Erythroblast (primary cell): Measurements from ENCODE around the gene ARHGAP45.

Experiments used
- GATA1 ChIP-seq: IDR thresholded peaks from 2 replicates; pipeline ENCODE4 v1.6.1; 2011; ENCODE audit warnings: low read depth, mild to moderate bottlenecking, control low read depth, low read length, moderate library complexity
- POLR2A ChIP-seq: IDR thresholded peaks from 2 replicates; pipeline ENCODE4 v1.6.1; 2011; ENCODE audit warnings: mild to moderate bottlenecking, low read length

DNA sequence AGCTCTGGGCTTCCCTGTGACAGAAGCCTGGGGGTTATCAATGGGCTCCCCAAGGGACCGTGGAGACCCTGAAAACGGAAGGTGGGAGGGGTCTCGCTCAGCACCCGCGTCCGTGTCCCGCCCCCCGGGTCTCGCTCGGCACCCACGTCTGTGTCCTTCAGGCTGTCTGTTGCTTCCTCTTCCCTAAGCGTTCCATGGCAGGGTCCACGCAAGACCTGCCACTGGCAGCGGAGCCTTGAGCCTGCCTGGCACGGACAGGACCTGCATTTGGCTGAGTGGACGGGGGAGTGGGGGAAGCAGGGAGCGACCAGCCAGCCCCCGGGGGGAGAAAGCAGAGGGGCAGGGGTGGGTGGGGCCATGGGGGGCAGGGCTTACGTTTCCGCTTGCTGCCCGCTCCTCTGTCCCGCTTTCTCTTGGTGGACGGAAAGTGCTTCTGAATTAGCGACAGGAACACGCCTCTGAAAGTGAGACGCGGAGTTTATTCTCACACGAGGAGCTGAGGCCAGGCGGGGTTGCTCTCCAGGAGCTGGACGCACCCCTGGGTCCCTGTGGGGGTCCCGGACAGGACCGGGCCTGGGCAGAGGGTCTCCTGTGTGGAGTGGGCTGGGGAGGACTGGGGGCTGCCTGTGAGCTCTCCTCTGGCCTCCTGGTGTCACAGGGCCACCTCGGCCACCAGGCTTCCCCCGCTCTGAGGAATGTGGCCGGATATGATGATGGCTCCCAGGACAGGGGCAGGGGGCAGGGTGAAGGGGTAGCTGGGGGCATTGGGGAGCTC, 48.9 kb downstream of the ARHGAP45 start:
- no peak for TF ChIP-seq POLR2A
- no peak for TF ChIP-seq GATA1
